ENCODE data around the gene PRKN.

GRCh38 chr6:162721404-162721687 lies 6.2 kb downstream of the PRKN start:
- TF ChIP-seq CBX5 (IDR thresholded peaks at IDR 0.05; ENCODE audit: borderline replicate concordance, low read depth) (no peak), BHLHE40 (IDR thresholded peaks at IDR 0.05; ENCODE audit: low read length) (no peak), GTF2F1 (IDR thresholded peaks at IDR 0.05; ENCODE audit: low read depth, low read length) (no peak), SMAD4 (CRISPR knock-in tag; conservative IDR thresholded peaks at IDR 0.05) (no peak), HDAC1 (IDR thresholded peaks at IDR 0.05) (no peak), POLR2AphosphoS5 (IDR thresholded peaks at IDR 0.05; ENCODE audit: control insufficient read depth, insufficient read depth, low read depth, low read length) (no peak), TCF7 (IDR thresholded peaks at IDR 0.05; ENCODE audit: borderline replicate concordance) (no peak), ZNF224 (CRISPR knock-in tag; IDR thresholded peaks at IDR 0.05) (no peak), EZH2 (IDR thresholded peaks at IDR 0.05; ENCODE audit: borderline replicate concordance, low read depth, low read length) (no peak)
